ENCODE data around the gene EDA2R.

The EDA2R gene

GRCh38 chrX:66675541-66675940 is 36.7 kb upstream of the EDA2R start:
- no peak overlapping the region for H3K4me3 ChIP-seq (ENCODE audit: low read length)
- DNase-seq (ENCODE audit: low read depth): no peak
- no peak for TF ChIP-seq CTCF (IDR thresholded peaks at IDR 0.05; ENCODE audit: insufficient read depth, low read depth, low read length, missing control alignments)

- no peak overlapping the region for H3K4me3 ChIP-seq (ENCODE audit: low read length)
- no peak for DNase-seq (ENCODE audit: low read depth)
- TF ChIP-seq CTCF (IDR thresholded peaks at IDR 0.05; ENCODE audit: insufficient read depth, low read depth, low read length, missing control alignments): no peak
Measured at GRCh38 chrX:66674506-66674905, 35.6 kb upstream of the EDA2R start.

GRCh38 chrX:66672106-66672505 is 33.2 kb upstream of the EDA2R start:
- H3K4me3 ChIP-seq (ENCODE audit: low read length): no peak overlapping the region
- TF ChIP-seq CTCF (IDR thresholded peaks at IDR 0.05; ENCODE audit: insufficient read depth, low read depth, low read length, missing control alignments): no peak
- peak; percentile 56 for DNase-seq (ENCODE audit: low read depth)

- no peak for TF ChIP-seq CTCF (IDR thresholded peaks at IDR 0.05; ENCODE audit: insufficient read depth, low read depth, low read length, missing control alignments)
- DNase-seq (ENCODE audit: low read depth): peak; percentile 13
- H3K4me3 ChIP-seq (ENCODE audit: low read length): no peak overlapping the region
Measured at GRCh38 chrX:66654411-66654810, 15.5 kb upstream of the EDA2R start.

GRCh38 chrX:66635360-66635759 is 3.5 kb downstream of the EDA2R start:
- TF ChIP-seq CTCF (IDR thresholded peaks at IDR 0.05; ENCODE audit: insufficient read depth, low read depth, low read length, missing control alignments): no peak
- H3K4me3 ChIP-seq (ENCODE audit: low read length): no peak overlapping the region
- DNase-seq (ENCODE audit: low read depth): peak; percentile 56

GRCh38 chrX:66634272-66634671 is 4.6 kb downstream of the EDA2R start:
- DNase-seq (ENCODE audit: low read depth): no peak
- H3K4me3 ChIP-seq (ENCODE audit: low read length): no peak overlapping the region
- no peak for TF ChIP-seq CTCF (IDR thresholded peaks at IDR 0.05; ENCODE audit: insufficient read depth, low read depth, low read length, missing control alignments)

- H3K4me3 ChIP-seq (ENCODE audit: low read length): no peak overlapping the region
- peak; percentile 66 for DNase-seq (ENCODE audit: low read depth)
- no peak for TF ChIP-seq CTCF (IDR thresholded peaks at IDR 0.05; ENCODE audit: insufficient read depth, low read depth, low read length, missing control alignments)
Measured at GRCh38 chrX:66633541-66633940, 5.3 kb downstream of the EDA2R start.
